Liver (tissue), 9 donors: ENCODE results near the gene FAR1. TPM values are rescaled to one million over a fixed set of nuclear protein-coding genes. Genes with fewer than 3 reads are reported as not detected.
A peak's percentile ranks its signal among the peaks of the same experiment; 100 is the strongest.

Source experiments
- DNase-seq: peaks from one replicate; pipeline ENCODE4 v3.0.0-alpha.2; 2017; ENCODE audit warnings: low spot score
- H3K27ac ChIP-seq, 2 donors: one replicate each; pipeline ENCODE4 v1.7.0; 2013; ENCODE audit warnings: inconsistent platforms in 2 of 2, low read length in 2 of 2, control low read depth in 1 of 2, low read depth in 1 of 2, mild to moderate bottlenecking in 1 of 2
- H3K27me3 ChIP-seq, 4 donors: one replicate each; pipeline versions ENCODE4 v1.6.1 to v1.7.0; 2013; ENCODE audit warnings: low read length in 3 of 4, inconsistent platforms in 1 of 4, mild to moderate bottlenecking in 1 of 4, moderate library complexity in 1 of 4; ENCODE audit not compliant: control insufficient read depth in 4 of 4, insufficient read depth in 4 of 4
- H3K36me3 ChIP-seq, 4 donors: one replicate each; pipeline versions ENCODE4 v1.6.1 to v1.7.0; 2013; ENCODE audit warnings: low read length in 3 of 4, mild to moderate bottlenecking in 3 of 4, low read depth in 1 of 4, moderate library complexity in 1 of 4; ENCODE audit not compliant: control insufficient read depth in 4 of 4, insufficient read depth in 3 of 4
- H3K4me1 ChIP-seq, 4 donors: one replicate each; pipeline versions ENCODE4 v1.6.1 to v1.7.0; 2013; ENCODE audit warnings: low read length in 3 of 4, mild to moderate bottlenecking in 3 of 4, moderate library complexity in 1 of 4; ENCODE audit not compliant: control insufficient read depth in 4 of 4, insufficient read depth in 4 of 4
- H3K4me3 ChIP-seq, 3 donors: one replicate each; pipeline versions ENCODE4 v1.6.1 to v1.7.0; 2013; ENCODE audit warnings: low read length in 3 of 3, control low read depth in 1 of 3, low read depth in 1 of 3, mild to moderate bottlenecking in 1 of 3
- H3K9ac ChIP-seq, 2 donors: one replicate each; pipeline ENCODE4 v1.7.0; 2013; ENCODE audit warnings: low read length in 2 of 2, mild to moderate bottlenecking in 2 of 2, moderate library complexity in 2 of 2, control low read depth in 1 of 2, low read depth in 1 of 2
- H3K9me3 ChIP-seq, 4 donors: one replicate each; pipeline versions ENCODE4 v1.6.1 to v1.7.0; 2013; ENCODE audit warnings: low read length in 3 of 4; ENCODE audit not compliant: control insufficient read depth in 4 of 4
- ATF3 ChIP-seq: IDR thresholded peaks from 2 replicates; pipeline ENCODE4 v1.6.1; 2016; ENCODE audit warnings: antibody characterized with exemption
- CTCF ChIP-seq: fragments of 150-350 bp; IDR thresholded peaks from 2 replicates; pipeline ENCODE4 v1.5.1; 2017; ENCODE audit warnings: improper control_type of control experiment, low read depth, low read length; ENCODE audit not compliant: missing input control
- EGR1 ChIP-seq, 2 donors: IDR thresholded peaks; 2 replicates each; pipeline ENCODE4 v1.6.1; 2016 to 2018; ENCODE audit warnings: antibody characterized with exemption in 2 of 2, low read depth in 2 of 2
- FOXA1 ChIP-seq: IDR thresholded peaks from 2 replicates; pipeline ENCODE4 v1.6.1; 2016; ENCODE audit warnings: antibody characterized with exemption
- FOXA2 ChIP-seq: IDR thresholded peaks from 2 replicates; pipeline ENCODE4 v1.6.1; 2016; ENCODE audit warnings: antibody characterized with exemption
- GABPA ChIP-seq, 2 donors: IDR thresholded peaks in 1 of 2; conservative IDR thresholded peaks in 1 of 2; 2 replicates each; pipeline ENCODE4 v1.6.1; 2016; ENCODE audit warnings: antibody characterized with exemption in 2 of 2, mild to moderate bottlenecking in 1 of 2, moderate library complexity in 1 of 2
- HNF4A ChIP-seq, 2 donors: conservative IDR thresholded peaks; 2 replicates each; pipeline ENCODE4 v1.6.1; 2016; ENCODE audit warnings: antibody characterized with exemption in 2 of 2, mild to moderate bottlenecking in 2 of 2
- HNF4G ChIP-seq: IDR thresholded peaks from 2 replicates; pipeline ENCODE4 v1.6.1; 2016; ENCODE audit warnings: antibody characterized with exemption
- JUND ChIP-seq, 2 donors: IDR thresholded peaks; 2 replicates each; pipeline ENCODE4 v1.6.1; 2016; ENCODE audit warnings: antibody characterized with exemption in 2 of 2
- MAX ChIP-seq: IDR thresholded peaks from 2 replicates; pipeline ENCODE4 v1.6.1; 2016; ENCODE audit warnings: antibody characterized with exemption
- NR2F2 ChIP-seq: IDR thresholded peaks from 2 replicates; pipeline ENCODE4 v1.6.1; 2016; ENCODE audit warnings: antibody characterized with exemption
- RAD21 ChIP-seq, 2 donors: IDR thresholded peaks; 2 replicates each; pipeline ENCODE4 v1.6.1; 2016; ENCODE audit warnings: antibody characterized with exemption in 2 of 2, mild to moderate bottlenecking in 2 of 2
- REST ChIP-seq: IDR thresholded peaks from 2 replicates; pipeline ENCODE4 v1.6.1; 2016; ENCODE audit warnings: antibody characterized with exemption, mild to moderate bottlenecking
- RXRA ChIP-seq, 2 donors: IDR thresholded peaks; 2 replicates each; pipeline ENCODE4 v1.6.1; 2017 to 2018; ENCODE audit warnings: antibody characterized with exemption in 2 of 2, mild to moderate bottlenecking in 1 of 2
- SP1 ChIP-seq: IDR thresholded peaks from 2 replicates; pipeline ENCODE4 v1.6.1; 2018; ENCODE audit warnings: antibody characterized with exemption, mild to moderate bottlenecking
- TAF1 ChIP-seq: conservative IDR thresholded peaks from 2 replicates; pipeline ENCODE4 v1.6.1; 2016; ENCODE audit warnings: antibody characterized with exemption, mild to moderate bottlenecking
- YY1 ChIP-seq: IDR thresholded peaks from 2 replicates; pipeline ENCODE4 v1.6.1; 2016; ENCODE audit warnings: antibody characterized with exemption, mild to moderate bottlenecking
- ZBTB33 ChIP-seq: IDR thresholded peaks from 2 replicates; pipeline ENCODE4 v1.6.1; 2016; ENCODE audit warnings: antibody characterized with exemption
- WGBS: extraction: QIAGEN DNeasy Blood & Tissue Kit; methylation state at CpG from one replicate; pipeline ENCODE4 v1.1.7; 2013; 5-methylcytosine and 5-hydroxymethylcytosine counted together
- polyA plus RNA-seq, 2 donors: library from polyadenylated mRNA; stranded (reverse) in 1 of 2; unstranded in 1 of 2; fragments of 200-250 nt in 1 of 2; fragments of >200 nt in 1 of 2; fragmentation: Nextera tagmentation in 1 of 2; extraction: Ambion mirVana in 1 of 2; gene quantifications; one replicate each; pipeline versions ENCODE4 v1.2.1 to v1.2.3, GENCODE V29; 2013 to 2015
- total RNA-seq, 2 donors: library from RNA; depleted of rRNA; stranded (reverse); fragments of >200 nt; gene quantifications; one replicate each; pipeline ENCODE4 v1.2.3, GENCODE V29; 2014
- donor health status: healthy.
- donor health status: healthy.
- donor health status: healthy.
- donor health status: healthy.
- donor health status: healthy.

FAR1 gene
- total RNA-seq (10 to 100 TPM in 1 of 2 donors, 1 to 10 TPM in 1; 8.7 to 29.6 TPM), polyA plus RNA-seq (1 to 10 TPM; 1.7 to 2.2 TPM)

GRCh38 chr11:13668102-13668956 lies at the start of gene FAR1:
FAR1 (plus strand) TSS chr11:13668668; CDS start chr11:13694766, 26,098 bp downstream.
- Histone ChIP-seq H3K9me3 (no peaks in the 10 kb centered on the region), H3K4me3 (peak within 1 kb of the TSS; percentile 47 to 65 (median 59)), H3K9ac (peak within 1 kb of the TSS in 1 of 2 donors; percentile 67), H3K27me3 (peaks cover 0 to 3% (median 0%) of the 10 kb centered on the region in 4 donors), H3K36me3 (no peaks in the 10 kb centered on the region), H3K27ac (peak within 1 kb of the TSS; percentile 60 to 66), H3K4me1 (peaks cover 0 to 2% (median 1%) of the 10 kb centered on the region in 4 donors)
- peak; percentile 92 for DNase-seq
- 6% methylated on average over 104 of the region's 104 CpGs for WGBS
- peak; percentile 79 for TF ChIP-seq SP1
- peak; percentile 14 for TF ChIP-seq YY1
- TF ChIP-seq RAD21 (IDR thresholded peaks at IDR 0.05), result peak in 1 of 2 donors; percentile 13
- TF ChIP-seq CTCF, result peak; percentile 13
- TF ChIP-seq GABPA (IDR thresholded peaks at IDR 0.05 in 1 of 2, conservative IDR thresholded peaks at IDR 0.05 in 1 of 2), result no peak
- peak; percentile 38 for TF ChIP-seq NR2F2

GRCh38 chr11:13620063-13620462 lies 48.4 kb upstream of the FAR1 start:
- H3K36me3 ChIP-seq, result no peaks in the 10 kb centered on the region
- TF ChIP-seq MAX (no peak), REST (no peak), GABPA (IDR thresholded peaks at IDR 0.05 in 1 of 2, conservative IDR thresholded peaks at IDR 0.05 in 1 of 2) (no peak), HNF4A (conservative IDR thresholded peaks at IDR 0.05) (no peak), HNF4G (no peak), TAF1 (no peak), RXRA (IDR thresholded peaks at IDR 0.05) (no peak), FOXA2 (no peak), CTCF (no peak), ZBTB33 (no peak), JUND (IDR thresholded peaks at IDR 0.05) (no peak), NR2F2 (no peak), FOXA1 (no peak), RAD21 (IDR thresholded peaks at IDR 0.05) (no peak), SP1 (no peak), YY1 (no peak), EGR1 (IDR thresholded peaks at IDR 0.05; ENCODE audit: low read depth in 2 of 2) (no peak), ATF3 (no peak)
- peaks cover 0 to 2% (median 0%) of the 10 kb centered on the region in 4 donors for H3K9me3 ChIP-seq
- H3K9ac ChIP-seq, result no peak overlapping the region
- 76% methylated on average over 2 of the region's 2 CpGs for WGBS
- no peak for DNase-seq
- no peaks in the 10 kb centered on the region for H3K4me1 ChIP-seq
- no peak overlapping the region for H3K4me3 ChIP-seq
- H3K27me3 ChIP-seq, result peaks cover 0 to 4% (median 0%) of the 10 kb centered on the region in 4 donors
- H3K27ac ChIP-seq, result no peak overlapping the region
